Astrocyte (in vitro differentiated cells and primary cell): ENCODE data around the gene PLEKHG3. TPM values are rescaled to one million over a fixed set of nuclear protein-coding genes. Genes with fewer than 3 reads are reported as not detected.

Source experiments
- DNase-seq: peaks from one replicate; pipeline ENCODE4 v3.0.0-alpha.2; 2010; ENCODE audit warnings: low read depth
- FAIRE-seq: peaks from 2 replicates; lab custom pipeline; 2011; peaks lifted over from hg19 to GRCh38; lab: Jason Lieb, UNC
- H2AFZ ChIP-seq: 2 replicates; pipeline ENCODE4 v1.6.0; 2012; ENCODE audit warnings: low read depth, low read length, inconsistent platforms
- H3K27ac ChIP-seq: 2 replicates; pipeline ENCODE4 v1.5.1; 2011; ENCODE audit warnings: low read depth, low read length, inconsistent platforms
- H3K27me3 ChIP-seq: 2 replicates; pipeline ENCODE4 v1.6.0; 2011; ENCODE audit warnings: low read length, inconsistent platforms; ENCODE audit not compliant: insufficient read depth
- H3K36me3 ChIP-seq: 2 replicates; pipeline ENCODE4 v1.5.1; 2011; ENCODE audit warnings: low read length, inconsistent platforms; ENCODE audit not compliant: insufficient read depth
- H3K4me1 ChIP-seq: 2 replicates; pipeline ENCODE4 v1.5.1; 2011; ENCODE audit warnings: low read length, inconsistent platforms; ENCODE audit not compliant: insufficient read depth
- H3K4me2 ChIP-seq: 2 replicates; pipeline ENCODE4 v1.6.0; 2012; ENCODE audit warnings: low read length, inconsistent platforms
- H3K4me3 ChIP-seq: 2 replicates; pipeline ENCODE4 v1.5.1; 2011; ENCODE audit warnings: low read depth, mild to moderate bottlenecking, low read length, inconsistent platforms; ENCODE audit not compliant: insufficient read depth
- H3K79me2 ChIP-seq: 2 replicates; pipeline ENCODE4 v1.6.0; 2012; ENCODE audit warnings: mild to moderate bottlenecking, low read length, inconsistent platforms; ENCODE audit not compliant: insufficient read depth
- H3K9ac ChIP-seq: 2 replicates; pipeline ENCODE4 v1.6.0; 2012; ENCODE audit warnings: mild to moderate bottlenecking, low read length, inconsistent platforms
- H3K9me3 ChIP-seq: 2 replicates; pipeline ENCODE4 v1.5.1; 2012; ENCODE audit warnings: low read depth, mild to moderate bottlenecking, low read length, inconsistent platforms; ENCODE audit not compliant: insufficient read depth
- H4K20me1 ChIP-seq: 2 replicates; pipeline ENCODE4 v1.6.0; 2012; ENCODE audit warnings: low read length, inconsistent platforms; ENCODE audit not compliant: insufficient read depth
- H3K27ac Mint-ChIP-seq: one replicate; pipeline ENCODE4 v1.8.0; 2021; ENCODE audit warnings: mild to moderate bottlenecking, mixed read lengths; ENCODE audit not compliant: unreplicated experiment
- H3K27me3 Mint-ChIP-seq: one replicate; pipeline ENCODE4 v1.8.0; 2021; ENCODE audit warnings: low read depth, mixed read lengths; ENCODE audit not compliant: unreplicated experiment
- H3K36me3 Mint-ChIP-seq: one replicate; pipeline ENCODE4 v1.8.0; 2021; ENCODE audit warnings: low read depth, mixed read lengths; ENCODE audit not compliant: unreplicated experiment
- H3K4me1 Mint-ChIP-seq: one replicate; pipeline ENCODE4 v1.8.0; 2021; ENCODE audit warnings: low read depth, mixed read lengths; ENCODE audit not compliant: unreplicated experiment
- H3K4me3 Mint-ChIP-seq: one replicate; pipeline ENCODE4 v1.8.0; 2021; ENCODE audit warnings: mild to moderate bottlenecking, moderate library complexity, mixed read lengths; ENCODE audit not compliant: unreplicated experiment
- H3K9me3 Mint-ChIP-seq: one replicate; pipeline ENCODE4 v1.8.0; 2021; ENCODE audit warnings: mild to moderate bottlenecking, mixed read lengths; ENCODE audit not compliant: unreplicated experiment
- EZH2 ChIP-seq: IDR thresholded peaks from 2 replicates; pipeline ENCODE4 v1.6.1; 2012; ENCODE audit warnings: mild to moderate bottlenecking, low read length, inconsistent platforms; ENCODE audit not compliant: insufficient read depth
- total RNA-seq: library from RNA; stranded (reverse); gene quantifications from 2 replicates; pipeline ENCODE4 v1.2.1, GENCODE V29; 2021
- TF ChIP-seq, protein P1 (sequence below): IDR thresholded peaks from 2 replicates; pipeline ENCODE4 v1.5.1; 2011; ENCODE audit warnings: low read depth, mild to moderate bottlenecking, inconsistent platforms, low read length, moderate library complexity; ENCODE audit not compliant: insufficient read depth

The PLEKHG3 gene
- total RNA-seq, 1 donor from 2014 or later = 98.6 TPM

DNA sequence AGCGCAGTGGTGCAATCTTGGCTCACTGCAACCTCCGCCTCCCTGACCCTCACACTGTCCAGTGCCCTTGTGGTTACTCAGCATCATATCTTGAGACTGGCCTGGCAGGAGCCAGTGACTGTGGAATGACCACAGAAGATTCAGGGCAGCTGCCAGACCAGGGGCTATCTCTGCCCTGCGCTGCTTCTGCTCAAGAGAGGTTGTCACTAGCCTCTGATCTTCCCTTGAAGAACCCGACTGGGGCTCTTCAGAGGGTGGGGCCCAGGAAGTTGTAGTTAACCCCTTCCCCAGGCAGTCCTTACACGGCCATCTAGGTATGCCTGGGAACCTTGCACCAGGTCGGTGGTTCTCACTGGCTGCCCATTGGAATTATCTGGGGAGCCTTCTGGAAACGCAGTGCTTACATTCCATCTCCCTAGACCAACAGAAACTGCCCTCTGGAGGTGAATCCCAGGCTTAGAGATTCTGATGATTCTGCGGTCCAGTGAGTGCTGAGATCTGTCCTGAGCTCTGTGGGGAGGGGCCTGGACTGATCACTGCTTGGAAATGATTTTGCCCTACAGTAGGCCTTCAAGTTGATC lies 41.4 kb downstream of the PLEKHG3 start:
- no peaks in the 10 kb centered on the region for H3K27me3 Mint-ChIP-seq
- Histone ChIP-seq H2AFZ (no peak overlapping the region), H3K4me2 (peak overlapping the region; percentile 31), H3K9ac (no peak overlapping the region), H3K4me3 (no peak overlapping the region), H3K4me1 (peaks cover 12% of the 10 kb centered on the region), H3K27ac (peak overlapping the region; percentile 5), H3K79me2 (no peaks in the 10 kb centered on the region), H3K27me3 (no peaks in the 10 kb centered on the region), H3K9me3 (no peaks in the 10 kb centered on the region), H4K20me1 (no peaks in the 10 kb centered on the region), H3K36me3 (peaks cover 13% of the 10 kb centered on the region)
- no peak overlapping the region for H3K27ac Mint-ChIP-seq
- peaks cover 48% of the 10 kb centered on the region for H3K36me3 Mint-ChIP-seq
- TF ChIP-seq EZH2 = no peak
- TF ChIP-seq, protein P1, sequence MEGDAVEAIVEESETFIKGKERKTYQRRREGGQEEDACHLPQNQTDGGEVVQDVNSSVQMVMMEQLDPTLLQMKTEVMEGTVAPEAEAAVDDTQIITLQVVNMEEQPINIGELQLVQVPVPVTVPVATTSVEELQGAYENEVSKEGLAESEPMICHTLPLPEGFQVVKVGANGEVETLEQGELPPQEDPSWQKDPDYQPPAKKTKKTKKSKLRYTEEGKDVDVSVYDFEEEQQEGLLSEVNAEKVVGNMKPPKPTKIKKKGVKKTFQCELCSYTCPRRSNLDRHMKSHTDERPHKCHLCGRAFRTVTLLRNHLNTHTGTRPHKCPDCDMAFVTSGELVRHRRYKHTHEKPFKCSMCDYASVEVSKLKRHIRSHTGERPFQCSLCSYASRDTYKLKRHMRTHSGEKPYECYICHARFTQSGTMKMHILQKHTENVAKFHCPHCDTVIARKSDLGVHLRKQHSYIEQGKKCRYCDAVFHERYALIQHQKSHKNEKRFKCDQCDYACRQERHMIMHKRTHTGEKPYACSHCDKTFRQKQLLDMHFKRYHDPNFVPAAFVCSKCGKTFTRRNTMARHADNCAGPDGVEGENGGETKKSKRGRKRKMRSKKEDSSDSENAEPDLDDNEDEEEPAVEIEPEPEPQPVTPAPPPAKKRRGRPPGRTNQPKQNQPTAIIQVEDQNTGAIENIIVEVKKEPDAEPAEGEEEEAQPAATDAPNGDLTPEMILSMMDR = no peak
- peaks cover 12% of the 10 kb centered on the region for H3K4me1 Mint-ChIP-seq
- FAIRE-seq (no peak), DNase-seq (peak; percentile 37)
- H3K9me3 Mint-ChIP-seq = no peaks in the 10 kb centered on the region
- H3K4me3 Mint-ChIP-seq = no peak overlapping the region

DNA sequence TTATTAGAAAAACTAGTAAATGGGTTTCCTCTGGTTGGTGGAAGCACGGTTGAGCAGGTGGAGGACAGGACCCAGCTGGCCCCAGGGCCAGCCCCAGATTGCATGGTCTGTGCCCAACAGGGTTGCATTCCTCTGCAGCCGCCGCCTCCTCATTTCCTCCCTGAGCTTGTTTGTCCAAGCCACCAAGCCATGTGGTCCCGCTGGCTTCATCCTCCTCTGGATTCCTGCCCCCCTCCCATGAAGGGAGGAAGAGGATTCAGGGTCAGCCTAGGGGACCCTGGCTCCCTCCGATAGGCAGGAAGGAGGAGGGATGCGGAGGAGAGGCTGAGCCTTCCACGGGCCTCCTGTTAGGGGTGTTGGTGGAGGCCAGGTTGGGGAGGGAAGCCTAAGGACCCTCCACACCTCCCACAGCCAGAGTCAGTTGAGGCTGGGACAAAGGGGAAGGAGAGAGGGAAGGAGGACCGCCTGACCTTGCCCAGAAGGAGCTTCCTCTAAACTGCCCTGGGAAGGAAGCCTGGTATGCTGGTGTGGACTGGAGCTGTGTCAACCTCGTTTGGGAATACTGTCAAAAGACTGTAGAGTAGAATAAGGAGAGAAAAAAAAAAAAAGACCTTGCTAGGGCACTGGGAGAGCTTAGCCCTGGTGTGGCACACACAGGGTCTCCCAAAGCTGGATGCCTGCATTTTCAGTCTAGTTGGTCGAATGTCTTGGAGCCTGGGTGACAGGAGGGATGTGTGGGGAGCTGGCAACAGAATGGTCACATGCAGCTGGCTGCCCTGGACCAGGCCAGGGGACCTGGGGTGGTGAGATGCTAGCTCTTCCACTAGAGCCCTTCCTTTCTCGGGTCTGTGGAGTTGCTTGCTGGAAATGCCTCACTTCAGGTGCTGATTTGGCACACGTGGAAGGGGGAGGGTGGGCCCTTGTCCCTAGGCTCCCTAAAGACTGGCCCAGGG lies 42.4 kb downstream of the PLEKHG3 start:
- no peak overlapping the region for H3K4me3 ChIP-seq
- H3K9me3 ChIP-seq = no peaks in the 10 kb centered on the region
- no peaks in the 10 kb centered on the region for H3K27me3 ChIP-seq
- DNase-seq = no peak
- H3K36me3 Mint-ChIP-seq = peaks cover 45% of the 10 kb centered on the region
- H3K4me2 ChIP-seq = peak overlapping the region; percentile 31
- no peaks in the 10 kb centered on the region for H3K9me3 Mint-ChIP-seq
- peaks cover 12% of the 10 kb centered on the region for H3K4me1 Mint-ChIP-seq
- no peaks in the 10 kb centered on the region for H3K27me3 Mint-ChIP-seq
- H3K27ac ChIP-seq = no peak overlapping the region
- no peak overlapping the region for H3K9ac ChIP-seq
- no peak overlapping the region for H3K27ac Mint-ChIP-seq
- no peak for FAIRE-seq
- no peaks in the 10 kb centered on the region for H4K20me1 ChIP-seq
- no peak overlapping the region for H3K4me3 Mint-ChIP-seq
- H3K79me2 ChIP-seq = no peaks in the 10 kb centered on the region
- H2AFZ ChIP-seq = no peak overlapping the region
- TF ChIP-seq, protein P1 = no peak
- no peak for TF ChIP-seq EZH2
- peaks cover 12% of the 10 kb centered on the region for H3K4me1 ChIP-seq
- H3K36me3 ChIP-seq = peaks cover 8% of the 10 kb centered on the region
